Measurements from ENCODE around the gene CCDC154.
A peak's percentile ranks its signal among the peaks of the same experiment; 100 is the strongest.
"Not testable (repeated sequence)": the region's sequence is repeated elsewhere in the genome, so short reads cannot be mapped to it uniquely, and the experiment has no call there.

Gene CCDC154

DNA sequence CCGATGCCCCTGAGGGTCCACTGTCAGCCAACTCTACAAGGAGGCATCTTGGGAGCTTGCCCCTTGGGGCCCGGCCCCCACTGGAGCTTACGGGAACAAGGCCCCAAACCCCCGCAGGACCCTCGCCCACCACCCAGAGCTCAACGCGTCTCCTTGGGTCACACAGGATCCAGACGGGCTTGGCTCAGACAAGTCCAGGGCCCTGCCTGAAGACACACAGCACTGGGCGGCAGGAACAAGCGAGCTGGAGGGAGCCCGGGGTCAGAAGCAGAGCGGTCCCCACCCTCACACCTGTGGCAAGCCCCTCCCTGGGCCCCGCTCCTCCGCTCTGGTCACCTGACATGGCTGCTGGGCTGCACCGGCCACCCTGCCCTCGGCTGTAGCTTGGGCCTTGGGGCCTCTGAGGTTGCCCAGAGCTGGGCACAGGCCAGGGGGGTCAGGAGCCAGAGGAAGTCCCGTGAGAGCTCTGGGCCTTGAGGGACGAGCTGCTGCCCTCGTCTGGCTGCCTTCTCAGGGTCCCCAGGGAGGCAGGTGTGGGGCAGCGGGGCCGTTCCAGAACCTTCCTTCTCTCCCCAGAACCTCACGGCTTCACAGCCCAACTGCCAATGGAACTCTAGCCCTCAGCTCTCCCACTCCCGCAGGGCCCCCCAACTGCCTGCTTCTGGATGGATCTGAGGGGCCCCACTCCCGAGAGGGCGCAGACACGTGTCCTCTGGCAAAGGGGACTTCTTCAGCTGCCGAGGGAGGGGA, at the start of gene CCDC154:
TSS of gene CCDC154 (minus strand) at position 577 of the 750 bp plus-strand sequence. CDS start at position 343, 234 bp downstream.
- DNase-seq = no peak

DNA sequence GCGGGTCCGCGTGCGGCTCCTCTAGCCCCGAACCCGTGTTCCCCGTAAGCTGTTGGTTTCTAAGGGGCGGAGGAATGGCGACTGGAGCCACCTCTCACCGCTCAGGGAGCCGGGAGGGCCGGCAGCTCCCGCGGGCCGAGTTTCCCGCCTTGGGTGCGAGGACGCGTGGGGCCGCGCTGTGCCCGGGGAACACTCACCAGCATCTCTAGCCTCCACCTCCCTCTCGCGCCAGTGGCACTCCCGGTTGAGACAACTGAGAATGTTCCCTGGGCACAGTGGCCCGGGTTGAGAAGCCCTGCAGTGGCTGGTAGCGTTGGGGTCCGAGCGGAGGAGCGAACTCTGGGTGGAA, 49.4 kb upstream of the CCDC154 start:
- no peak for DNase-seq

- DNase-seq = peak; percentile 89
Observed at GRCh38 chr16:1492923-1493745, 48.8 kb upstream of the CCDC154 start, which contains the start of gene TELO2. Gene TELO2 (plus strand): TSS chr16:1493360. CDS start chr16:1494282, 922 bp downstream.

DNA sequence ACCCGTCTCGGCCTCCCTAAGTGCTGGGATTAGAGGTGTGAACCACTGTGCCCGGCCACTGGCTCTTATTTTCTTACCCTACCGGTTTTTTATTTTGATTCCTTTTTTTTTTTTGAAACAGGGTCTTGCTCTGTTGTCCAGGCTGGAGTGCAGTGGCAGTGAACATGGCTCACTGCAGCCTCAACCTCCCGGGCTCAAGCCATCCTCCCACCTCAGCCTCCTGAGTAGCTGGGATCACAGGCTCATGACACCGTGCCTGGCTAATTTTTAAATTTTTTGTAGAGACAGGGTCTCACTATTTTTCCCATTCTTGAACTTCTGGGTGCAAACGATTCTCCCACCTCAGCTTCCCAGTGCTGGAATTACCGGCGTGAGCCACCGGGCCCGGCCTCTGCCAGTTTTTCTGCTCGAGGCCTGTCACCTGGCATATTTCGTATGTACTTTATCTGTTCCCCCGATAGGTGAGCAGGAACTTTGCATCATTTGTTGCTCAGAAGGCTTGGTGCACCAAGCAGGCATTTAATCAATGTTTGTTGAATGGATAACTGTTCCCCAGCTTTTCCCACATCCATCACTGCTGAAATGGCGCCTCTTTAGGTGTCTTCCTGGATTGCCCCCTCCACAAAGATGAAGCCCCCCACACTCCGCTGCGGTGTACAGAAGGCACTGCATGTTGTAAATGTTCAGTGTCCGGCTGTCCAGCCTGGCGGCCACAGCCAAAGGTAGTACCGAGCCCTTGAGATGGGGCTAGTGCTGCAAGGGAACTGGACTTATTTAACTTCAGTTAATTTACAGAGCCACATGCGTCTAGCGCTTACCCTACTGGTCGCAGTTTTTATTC, 47.9 kb upstream of the CCDC154 start:
- DNase-seq = no peak

DNA sequence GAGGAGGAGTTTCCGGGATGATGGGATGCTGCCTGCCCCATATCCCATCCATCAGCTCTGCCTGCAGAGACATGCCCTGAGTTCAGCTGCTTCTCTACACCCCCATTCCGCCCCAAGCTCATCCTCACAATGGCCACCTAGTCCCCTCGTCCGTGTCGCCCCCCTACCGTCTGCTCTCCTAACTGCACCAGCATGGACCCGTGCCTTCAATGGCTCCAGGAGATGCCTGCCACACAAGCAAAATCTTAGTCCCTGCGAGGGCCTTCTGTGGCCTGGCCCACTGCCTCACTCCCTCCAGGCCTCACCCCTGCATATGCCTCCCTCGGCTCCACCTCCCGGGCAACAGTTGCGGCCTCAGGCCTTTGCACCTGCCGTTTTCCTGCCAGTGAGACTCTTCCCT, 47.0 kb upstream of the CCDC154 start:
- DNase-seq = no peak

GRCh38 chr16:1489077-1489476, 44.7 kb upstream of the CCDC154 start:
- DNase-seq = no peak

GRCh38 chr16:1488619-1489018, 44.3 kb upstream of the CCDC154 start, which contains the start of gene PTX4:
Gene PTX4 (minus strand): TSS chr16:1488944. CDS start chr16:1488909, 35 bp downstream.
- DNase-seq = no peak

GRCh38 chr16:1488054-1488601, 43.8 kb upstream of the CCDC154 start:
- DNase-seq = no peak

- no peak for DNase-seq
Observed at GRCh38 chr16:1487395-1488053, 43.2 kb upstream of the CCDC154 start.

DNA sequence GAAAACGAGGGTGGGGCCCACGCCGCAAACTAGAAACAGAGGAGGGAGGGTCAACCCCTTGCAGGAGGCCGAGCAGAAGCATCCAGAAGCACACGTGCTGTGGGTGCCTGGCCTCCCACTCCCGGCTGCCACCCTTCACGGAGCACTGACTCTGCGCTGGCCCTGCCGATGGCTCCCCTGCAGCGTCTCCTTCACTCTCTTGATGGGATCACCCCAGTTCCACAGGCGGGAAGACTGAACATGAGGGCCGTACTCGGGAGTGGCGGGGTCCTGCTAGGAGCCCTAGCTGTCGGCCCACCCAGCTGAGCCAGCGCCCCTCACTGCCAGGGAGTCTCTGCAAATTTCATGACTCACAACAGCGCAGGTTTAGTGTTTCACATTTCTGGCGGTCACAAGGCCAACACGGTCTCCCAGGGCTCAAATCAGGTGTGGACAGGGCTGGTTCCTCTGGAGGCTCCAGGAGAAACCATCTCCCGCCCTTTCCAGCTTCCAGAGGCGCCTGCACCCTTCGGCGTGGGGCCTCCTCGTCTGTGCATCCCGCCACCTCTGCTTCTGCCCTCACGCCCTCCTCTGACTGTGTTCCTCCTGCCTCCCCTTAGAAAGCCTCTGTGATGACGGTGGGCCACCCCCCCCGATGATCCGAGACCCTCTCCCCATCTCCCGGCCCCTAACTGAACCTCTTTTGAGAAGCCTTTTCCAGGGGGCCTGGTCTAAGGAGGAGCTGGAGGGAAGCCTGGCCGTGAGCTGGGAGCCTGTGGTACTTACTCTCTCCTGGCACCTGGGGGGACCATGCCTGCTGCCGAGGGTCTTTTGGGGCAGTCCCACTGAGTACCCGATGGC, 42.4 kb upstream of the CCDC154 start:
- no peak for DNase-seq

DNA sequence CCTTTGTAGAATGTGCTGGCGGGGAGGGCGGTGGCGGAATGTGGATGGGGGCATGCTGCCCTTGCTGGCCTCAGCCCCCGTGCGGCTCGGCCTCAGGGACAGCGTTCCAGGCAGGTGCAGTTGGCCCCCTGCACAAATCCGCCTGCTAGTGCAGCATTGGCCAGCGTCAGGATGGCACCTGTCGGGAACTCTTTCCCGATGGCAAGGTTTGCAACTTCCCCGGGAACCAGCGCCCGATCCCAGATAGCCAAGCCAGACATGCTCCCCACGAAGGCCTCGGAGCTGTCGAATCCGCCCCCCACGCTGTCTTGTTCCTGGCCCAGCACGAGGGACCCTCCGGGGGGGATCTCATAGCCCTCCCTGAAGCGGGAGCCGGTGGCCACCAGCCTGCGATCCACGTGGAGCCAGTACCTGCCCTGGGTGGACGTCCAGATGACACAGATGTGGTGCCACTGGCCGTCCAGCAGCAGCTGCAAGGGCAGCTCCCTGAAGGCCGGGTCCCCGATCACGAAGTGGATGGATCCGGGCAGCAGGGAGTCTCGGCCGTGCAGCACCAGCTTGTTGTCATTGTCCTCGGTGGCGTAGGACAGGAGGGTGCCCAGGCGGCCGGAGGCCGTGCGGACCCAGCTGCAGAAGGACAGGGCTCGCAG, 41.6 kb upstream of the CCDC154 start:
- DNase-seq = no peak

DNA sequence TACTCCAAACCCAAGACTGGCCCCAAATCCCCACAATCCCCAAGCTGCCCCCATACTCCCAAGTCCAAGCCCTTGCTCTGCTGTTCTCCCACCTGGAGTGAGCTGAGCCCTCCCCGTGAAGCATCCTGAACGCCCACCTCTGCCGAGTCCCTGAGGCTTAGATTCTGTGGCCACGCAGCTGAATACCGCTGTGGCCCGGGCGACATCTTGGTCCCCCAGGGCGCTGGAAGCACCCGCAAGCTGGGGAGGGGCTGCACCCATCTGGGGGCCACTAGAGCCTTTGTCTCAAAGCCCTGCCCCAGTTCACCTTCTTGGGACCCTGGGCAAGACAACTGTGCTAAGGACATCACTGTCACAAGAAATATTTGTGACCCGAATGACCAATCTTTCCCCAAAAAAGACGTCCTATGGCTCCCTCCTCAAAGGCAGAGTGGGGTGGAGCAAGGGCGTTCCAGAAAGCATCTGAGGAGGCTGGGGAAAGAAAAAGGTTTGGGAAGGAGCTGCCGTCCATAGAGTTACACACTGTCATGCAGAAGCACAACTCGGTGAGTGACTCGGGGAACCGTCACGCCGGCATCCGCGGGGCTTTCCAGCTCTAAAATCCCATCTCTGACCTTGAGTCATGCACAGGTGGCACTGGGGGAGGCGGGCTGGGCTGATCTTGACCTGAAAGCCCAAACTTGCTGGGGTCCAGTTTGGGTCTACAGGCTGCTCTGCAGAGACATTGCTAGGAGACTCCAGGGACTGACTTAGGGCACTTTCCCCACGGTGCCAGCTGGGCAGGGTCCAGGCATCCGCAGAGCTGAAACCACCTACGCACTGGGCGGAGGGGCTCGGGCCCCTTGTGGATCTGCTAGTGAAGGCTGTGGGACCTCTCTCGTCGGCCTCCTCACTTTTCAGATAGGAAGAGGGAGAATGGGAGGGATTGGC, 37.8 kb upstream of the CCDC154 start:
- no peak for DNase-seq

DNA sequence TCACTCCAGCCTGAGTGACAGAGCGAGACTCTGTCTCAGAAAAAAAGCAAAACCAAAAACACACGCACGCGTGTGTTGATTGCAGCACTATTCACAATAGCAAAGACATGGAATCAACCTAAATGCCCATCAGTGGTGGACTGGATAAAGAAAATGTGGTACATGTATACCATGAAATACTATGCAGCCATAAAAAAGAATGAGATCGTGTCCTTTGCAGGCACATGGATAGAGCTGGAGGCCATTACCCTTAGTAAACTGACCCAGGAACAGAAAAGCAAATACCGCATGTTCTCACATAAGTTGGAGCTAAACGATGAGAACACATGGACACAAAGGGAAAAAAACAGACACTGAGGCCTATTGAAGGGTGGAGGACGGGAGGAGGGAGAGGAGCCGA, 34.6 kb upstream of the CCDC154 start:
- not testable (repeated sequence) for DNase-seq

GRCh38 chr16:1477033-1477432, 32.7 kb upstream of the CCDC154 start:
- no peak for DNase-seq

GRCh38 chr16:1475552-1476114, 31.3 kb upstream of the CCDC154 start:
- DNase-seq = no peak

GRCh38 chr16:1474796-1475551, 30.6 kb upstream of the CCDC154 start, which contains the start of gene CLCN7:
Gene CLCN7 (minus strand): TSS chr16:1475028. CDS start chr16:1474974, 54 bp downstream.
- peak; percentile 92 for DNase-seq

- no peak for DNase-seq
Observed at GRCh38 chr16:1474082-1474795, 29.9 kb upstream of the CCDC154 start.

GRCh38 chr16:1472974-1473373, 28.6 kb upstream of the CCDC154 start:
- DNase-seq = no peak

All from right hindlimb (tissue), 1 donor.